ENCODE measurements around the gene GALNT2.

The GALNT2 gene

DNA sequence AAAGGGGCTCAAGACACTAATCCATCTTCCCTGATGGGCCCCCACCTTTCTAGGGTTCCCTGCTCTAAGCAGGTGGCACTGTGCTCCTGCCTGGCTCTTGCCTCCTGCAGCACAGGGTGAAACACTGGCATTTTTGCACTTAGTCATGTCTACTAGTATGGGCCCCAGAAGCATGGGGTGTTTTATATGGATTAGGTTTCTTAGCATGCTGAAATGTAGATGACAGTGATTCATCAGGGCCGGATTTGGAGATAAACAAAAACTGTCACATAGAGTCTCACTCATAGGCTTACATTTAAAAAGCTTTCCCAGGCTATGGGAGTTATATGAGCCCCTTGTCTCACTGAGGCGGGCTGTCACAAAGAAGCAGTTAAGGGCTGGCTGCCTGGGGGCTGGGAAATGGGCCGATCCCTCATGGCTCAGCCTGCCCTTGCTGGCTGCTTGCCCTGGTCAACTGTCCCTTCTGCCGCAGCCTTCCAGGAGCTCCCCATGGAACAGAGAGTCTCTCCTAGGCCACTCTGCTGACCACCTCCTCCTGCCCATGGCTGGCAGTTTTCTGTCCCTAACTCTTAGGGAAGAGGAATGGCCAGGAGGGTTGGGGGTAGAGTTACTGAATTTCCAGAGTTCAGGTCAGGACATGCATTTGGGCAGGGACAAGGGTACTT lies 6.5 kb downstream of the GALNT2 start:
- DNase-seq = no peak

DNA sequence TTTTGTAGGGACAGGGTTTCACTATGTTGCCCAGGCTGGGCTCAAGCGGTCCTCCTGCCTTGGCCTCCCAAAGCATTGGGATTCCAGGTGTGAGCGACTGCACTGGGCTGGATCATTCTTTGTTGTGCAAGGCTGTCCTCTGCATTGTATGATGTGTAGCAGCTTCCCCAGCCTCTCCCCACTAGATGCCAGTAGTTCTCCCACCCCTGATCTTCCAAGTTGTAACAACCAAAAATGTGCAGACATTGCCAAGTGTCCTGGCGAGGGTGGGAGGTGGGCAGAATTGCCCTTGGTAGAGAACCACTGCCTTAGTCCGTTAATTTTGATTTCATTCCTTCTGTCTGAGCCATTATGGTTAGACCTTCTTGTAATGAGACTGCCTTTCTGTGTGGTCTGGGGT lies 7.2 kb downstream of the GALNT2 start:
- no peak for DNase-seq

DNA sequence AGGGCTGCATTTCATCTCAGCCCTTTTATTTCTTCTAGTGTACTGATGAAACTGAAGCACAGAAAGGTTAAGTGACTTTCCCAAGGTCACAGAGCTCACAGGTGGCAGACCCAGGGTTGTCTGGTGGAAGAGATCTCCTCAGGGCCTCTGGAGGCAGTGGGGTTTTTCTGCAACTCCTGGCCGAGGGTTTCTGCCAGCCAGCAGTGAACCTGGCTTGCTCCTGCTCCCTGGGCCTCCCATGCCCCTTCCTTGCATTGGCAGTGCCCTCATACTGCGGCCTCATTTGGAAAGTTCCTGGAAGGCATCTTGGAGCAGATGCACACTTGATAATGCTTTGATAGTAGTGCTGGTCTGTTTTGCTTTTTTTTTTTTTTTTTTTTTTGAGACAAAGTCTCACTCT lies 7.7 kb downstream of the GALNT2 start:
- no peak for DNase-seq

DNA sequence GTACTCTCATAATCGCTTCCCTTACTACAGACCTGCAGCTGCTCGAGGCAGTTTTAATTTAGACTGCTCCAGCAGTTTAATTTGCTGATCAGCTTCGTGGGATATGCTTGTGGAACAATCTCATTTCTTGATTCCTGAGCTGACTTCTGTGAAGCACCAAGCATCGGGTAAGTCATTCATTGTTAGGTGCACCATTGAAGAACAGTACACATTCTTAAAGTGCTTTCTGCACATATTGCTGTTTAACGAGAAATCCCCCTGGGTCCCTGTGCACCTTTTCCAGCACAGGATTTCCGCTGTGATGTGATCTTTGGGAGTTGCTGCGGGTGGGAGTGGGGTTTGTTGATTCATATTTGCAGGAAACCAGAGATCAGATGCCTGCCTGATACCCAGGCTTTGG lies 9.1 kb downstream of the GALNT2 start:
- no peak for DNase-seq

DNA sequence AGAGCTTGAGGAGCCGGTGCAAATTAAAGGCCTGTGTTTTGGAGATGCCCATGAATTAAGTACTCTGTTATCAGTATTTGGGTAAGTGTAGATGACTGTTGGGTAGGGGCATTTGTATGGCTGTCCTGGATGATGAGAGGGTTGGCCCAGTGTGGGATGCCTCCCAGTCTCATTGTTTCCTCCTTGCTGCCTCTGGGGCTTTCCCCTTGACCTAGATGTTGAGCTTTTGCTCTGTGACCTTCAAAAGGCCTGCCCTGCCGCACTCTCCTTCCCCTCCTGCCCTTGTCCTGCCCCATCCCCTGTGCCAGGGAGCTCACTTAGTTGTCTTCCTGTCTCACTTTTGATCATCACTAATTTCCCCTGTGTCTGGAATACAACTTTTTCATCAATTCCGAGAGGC lies 10.0 kb downstream of the GALNT2 start:
- no peak for DNase-seq

DNA sequence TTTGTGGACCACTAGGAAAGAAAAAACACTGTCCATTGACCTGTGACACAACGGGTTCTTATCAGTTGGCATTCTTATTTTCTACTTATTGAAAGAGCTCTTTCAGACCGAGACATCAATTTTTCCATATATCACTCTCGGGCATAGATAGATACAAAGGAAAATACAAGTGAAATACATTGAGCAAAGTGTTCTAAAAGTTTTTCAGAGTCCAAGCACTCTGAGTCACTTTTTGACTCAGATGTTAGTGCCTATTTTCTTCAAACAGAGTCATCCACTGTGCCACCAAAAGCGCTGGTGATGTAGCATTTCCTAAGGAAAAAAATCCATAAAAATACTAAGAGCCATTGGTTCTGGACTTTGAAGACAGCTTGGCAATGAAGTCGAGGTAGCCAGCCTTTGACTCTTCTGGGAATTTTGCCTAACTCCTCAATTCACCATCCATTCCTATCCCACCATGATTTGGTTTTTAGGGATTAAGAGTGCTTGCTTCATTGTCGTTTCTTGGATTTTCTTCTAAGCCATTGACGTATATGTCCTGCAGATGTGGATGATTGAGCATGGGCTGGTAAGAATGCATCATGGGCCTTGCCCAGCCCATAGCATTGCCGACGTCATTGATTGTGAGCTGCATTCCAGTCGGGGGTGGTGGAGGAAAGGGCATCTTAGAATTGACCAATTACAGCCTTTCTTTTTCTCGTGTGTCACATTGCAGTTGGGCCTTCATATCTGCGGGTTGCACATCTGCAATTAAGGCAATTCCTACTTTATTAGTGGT lies 10.6 kb downstream of the GALNT2 start:
- no peak for DNase-seq

DNA sequence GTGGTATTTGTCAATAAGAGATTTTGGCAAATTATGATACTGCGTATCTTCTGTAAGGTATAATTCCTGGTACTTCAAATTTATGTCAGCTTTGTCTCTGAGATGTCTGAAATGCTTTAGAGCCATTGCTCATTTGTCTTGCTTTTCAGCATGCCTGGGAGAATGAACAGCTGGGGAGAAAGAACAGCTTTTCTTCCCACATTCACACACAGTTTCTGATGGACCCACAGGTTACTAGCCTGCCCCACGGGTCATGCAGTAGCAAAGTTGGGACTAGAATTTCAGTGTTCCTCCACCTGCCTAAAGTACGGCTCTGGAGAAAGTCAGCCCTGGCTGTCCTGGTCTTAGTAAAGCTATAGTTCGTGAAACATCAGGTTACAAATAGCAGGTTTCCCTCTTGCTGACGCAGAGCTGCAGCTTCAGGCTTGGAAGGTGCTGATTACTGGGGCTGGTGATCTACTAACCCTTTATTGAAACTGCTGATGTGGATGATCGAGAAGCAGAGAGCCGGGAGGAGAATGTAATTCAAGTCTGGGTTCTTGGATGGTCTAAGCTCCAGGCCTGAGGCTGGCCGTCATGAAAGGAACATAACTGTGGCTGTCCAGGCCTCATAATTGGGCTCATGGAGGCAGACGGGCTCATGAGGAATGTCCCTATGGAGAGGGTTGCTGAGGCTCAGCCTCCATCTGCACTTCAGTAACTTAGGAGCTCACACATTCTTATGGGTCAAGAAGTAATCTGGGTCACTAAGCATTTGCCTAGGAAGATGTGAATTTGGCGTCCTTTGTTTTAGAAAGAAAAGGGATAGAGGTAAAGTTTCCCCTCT lies 12.4 kb downstream of the GALNT2 start:
- no peak for DNase-seq

DNA sequence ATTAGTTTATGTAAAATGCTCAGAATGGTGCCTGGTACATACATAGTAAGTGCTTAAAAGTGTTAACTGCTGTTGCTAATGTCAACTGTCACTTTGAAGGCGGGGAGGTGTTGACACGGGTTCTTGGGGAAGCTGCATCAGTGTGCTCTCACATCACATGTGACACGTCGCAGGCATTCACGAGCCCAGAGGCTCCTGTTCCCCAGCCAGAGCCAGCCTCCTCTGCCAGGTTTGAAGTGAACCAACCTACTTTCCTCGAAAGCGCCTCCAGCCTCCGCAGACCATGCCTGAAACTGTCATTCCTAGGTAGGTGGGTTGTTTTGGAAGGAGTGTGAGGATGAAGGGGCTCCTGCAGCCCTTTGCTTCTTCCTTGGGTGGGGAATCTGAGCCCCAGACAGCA lies 13.8 kb downstream of the GALNT2 start:
- no peak for DNase-seq

DNA sequence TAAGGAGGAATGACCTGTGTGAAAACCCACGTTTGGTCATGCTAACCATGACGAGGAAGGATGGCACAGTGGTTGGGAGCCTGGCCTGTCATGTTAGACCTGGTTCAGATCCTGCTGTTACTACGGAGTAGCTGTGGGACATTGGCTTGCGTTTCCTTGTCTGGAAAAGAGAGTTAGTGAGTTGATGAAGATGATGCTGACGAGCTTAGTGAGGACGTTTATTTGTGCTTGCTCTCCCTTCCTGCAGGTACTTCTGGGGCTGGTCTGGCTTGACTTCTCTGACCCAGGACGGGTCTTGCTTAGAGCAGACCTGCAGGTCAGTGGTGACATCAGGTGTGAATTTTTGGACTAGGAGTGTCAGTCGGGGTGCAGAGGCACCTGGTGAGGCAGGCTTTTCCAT lies 14.7 kb downstream of the GALNT2 start:
- no peak for DNase-seq

DNA sequence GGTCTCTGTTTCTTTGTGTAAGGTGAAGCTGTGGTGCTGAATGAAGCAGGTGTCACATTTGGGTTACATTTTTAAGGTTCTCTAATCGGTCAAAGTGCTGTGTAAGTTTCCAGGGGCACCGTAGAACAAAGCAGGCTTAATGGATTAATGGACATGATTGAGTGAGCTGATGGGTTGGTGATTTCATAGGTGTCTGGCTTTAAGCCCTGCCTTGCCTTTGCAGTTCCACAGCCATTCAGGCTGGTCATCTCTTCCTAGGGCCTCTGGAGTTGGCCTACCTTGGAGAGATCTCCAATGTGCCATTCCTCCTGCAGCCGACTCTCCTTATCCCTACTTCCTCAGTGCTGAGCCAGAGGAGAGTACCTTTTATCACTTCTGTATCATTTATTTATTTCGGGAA lies 15.2 kb downstream of the GALNT2 start:
- DNase-seq = no peak

DNA sequence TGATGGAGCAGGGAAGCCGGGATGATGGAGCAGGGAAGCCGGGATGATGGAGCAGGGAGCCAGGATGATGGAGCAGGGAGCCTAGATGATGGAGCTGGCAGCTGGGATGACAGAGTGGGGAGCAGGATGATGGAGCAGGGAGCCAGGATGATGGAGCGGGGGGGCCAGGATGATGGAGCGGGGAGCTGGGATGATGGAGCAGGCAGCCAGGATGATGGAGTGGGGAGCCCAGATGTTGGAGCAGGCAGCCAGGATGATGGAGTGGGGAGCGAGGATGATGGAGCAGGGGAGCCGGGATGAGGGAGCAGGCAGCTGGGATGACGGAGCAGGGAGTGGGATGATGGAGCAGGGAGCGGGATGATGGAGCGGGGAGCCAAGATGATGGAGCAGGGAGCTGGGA lies 16.0 kb downstream of the GALNT2 start:
- no peak for DNase-seq

DNA sequence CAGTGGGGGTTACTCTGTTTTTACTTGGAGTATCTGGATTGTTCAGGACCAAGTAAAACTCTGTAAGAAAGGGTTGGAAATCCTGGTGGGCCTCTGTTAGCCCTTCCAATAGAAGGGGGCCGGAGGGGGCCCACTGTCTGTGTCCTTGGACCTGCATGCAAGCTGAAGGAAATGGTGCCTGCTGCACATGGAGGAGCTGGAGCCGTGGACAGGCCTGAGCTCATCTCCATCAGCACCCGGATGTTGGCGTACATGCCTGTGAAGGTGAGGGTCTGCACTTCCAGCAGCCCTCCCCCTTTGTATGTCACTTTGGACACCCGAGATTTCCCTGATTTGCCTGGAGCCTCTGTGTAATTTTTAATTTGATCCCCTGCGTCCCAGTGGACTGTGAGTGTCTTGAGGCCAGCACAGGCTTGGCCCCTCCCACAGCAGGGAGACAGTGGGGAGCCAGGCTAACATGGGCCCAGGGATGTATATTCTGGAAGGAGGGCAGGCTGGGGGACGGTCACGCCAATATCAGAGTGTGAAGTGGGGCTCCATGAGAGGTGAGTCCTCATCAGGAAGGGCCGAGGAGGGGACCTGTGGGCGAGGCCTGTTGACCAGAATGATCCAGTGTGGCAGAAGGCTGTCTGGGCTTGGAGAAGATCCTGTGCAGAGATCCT lies 16.8 kb downstream of the GALNT2 start:
- no peak for DNase-seq

DNA sequence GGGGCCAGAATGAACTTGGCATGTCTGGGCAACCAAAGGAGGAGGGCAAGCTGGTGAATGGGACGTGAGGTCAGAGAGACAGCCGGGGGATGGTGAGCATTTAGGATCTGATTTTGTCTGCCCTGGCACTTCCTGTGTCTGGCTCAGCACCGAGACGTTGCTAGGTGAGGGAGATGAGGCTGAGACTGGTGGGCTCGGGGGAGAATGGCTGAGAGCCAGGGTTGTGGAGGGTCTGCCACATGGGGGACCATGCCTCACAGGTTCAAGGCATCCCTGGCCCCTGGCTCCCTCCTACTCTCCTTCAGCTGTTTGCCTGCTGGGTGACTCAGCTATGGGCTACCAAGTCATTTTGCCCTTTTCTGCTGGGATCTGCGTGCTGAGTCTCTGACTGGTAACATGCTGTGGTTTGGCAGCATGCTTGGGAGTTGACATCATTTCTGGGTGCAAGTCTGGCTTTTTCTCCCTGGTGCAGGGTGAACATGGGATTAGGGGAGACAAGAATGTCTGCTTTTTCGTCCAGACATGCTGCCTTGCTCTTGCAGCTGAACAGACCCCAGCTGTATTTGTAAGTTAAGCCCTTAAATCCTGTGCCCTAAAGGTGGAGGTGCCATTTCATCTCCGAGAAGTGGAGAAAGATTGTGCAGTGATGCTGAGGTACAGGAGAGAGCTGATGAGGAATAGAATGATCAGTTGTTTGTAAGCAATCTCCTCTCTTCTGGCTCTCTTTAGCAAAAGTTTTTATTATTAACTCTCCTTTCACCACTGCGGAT lies 17.6 kb downstream of the GALNT2 start:
- no peak for DNase-seq

DNA sequence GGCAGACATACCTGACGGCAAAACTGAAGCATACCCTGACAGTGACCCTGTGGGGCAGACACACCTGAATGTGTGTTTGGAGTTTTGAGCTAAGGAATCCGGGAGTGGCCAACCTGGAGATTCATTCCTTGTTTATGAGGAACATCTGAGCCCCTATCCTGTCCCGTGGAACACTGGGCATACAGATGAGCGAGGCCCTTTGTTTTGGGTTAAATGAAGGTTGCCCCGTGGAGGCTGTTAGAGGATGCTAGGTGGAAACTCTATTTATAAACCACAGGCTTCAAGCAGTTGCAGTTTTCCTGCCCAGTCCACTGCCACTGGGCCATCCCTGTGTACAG lies 18.1 kb downstream of the GALNT2 start:
- DNase-seq = no peak

DNA sequence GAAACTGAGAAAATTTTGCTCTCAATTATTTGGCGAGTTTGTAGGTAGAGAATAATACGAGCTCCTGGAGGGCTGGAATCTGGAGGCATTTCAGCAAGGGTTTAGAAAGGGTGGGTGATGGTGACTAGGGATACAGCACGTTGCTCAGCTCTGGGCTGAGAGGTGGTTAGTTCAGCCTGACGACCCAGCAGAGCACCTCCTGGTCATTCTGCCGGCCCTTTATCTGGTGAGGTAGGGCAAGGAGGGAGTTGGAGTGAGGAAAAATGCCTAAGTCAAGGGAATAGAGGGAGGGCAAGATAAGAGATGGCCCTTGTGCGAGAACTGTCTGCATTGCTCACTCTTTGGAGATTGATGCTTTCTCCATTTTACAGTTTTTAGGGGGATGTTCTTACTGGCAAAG lies 19.1 kb downstream of the GALNT2 start:
- DNase-seq = no peak

DNA sequence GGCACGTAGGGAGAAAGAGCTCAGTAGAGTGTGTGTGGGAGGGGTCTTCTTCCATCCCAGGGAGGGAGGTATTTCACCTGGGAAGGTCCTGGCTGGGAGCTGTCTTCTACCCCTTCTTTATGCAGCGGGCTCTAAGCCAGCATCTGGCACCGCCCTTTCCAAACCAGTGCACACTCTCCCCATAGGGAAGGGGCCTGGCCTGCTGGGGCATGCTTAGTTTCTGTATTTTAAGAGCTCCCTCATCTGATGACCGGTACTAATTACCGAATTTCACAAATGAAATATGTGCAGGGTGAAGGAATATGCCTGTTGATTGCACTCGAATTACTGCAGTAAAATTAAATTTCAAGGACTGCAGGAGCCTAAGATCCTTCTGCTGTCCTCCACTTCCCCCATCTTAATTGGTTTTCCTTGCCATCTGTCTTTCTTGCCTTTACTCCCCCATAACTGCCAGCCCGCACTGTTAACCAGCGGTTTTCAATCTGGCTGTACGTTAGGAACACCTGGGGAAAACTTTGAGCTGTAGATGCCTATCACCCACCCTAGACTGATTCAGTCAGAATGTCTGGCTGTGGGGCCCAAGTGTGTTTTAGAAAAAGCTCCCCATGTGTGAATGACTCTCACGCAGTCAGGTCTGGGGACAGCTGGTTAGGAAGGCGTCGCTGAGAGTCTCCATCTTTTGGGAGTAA lies 20.1 kb downstream of the GALNT2 start:
- DNase-seq = peak; percentile 87

DNA sequence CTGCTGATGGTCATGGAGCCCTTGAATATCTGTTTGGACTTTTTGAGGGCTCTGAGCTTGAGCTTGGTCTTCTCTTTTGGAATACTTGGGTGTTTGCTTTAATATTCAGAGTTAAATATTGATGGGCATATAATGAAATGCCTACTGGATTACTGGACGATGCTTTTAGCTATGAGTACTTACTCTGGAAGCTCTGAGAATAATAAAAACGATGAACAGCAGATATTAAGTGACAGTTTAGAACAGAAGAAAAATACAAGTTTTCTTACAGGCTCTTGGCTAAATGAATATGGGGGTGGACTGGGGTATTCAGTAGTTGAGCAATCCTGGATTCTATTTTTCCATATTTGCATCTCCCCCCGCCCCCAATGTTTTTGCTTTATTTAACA lies 20.7 kb downstream of the GALNT2 start:
- no peak for DNase-seq

DNA sequence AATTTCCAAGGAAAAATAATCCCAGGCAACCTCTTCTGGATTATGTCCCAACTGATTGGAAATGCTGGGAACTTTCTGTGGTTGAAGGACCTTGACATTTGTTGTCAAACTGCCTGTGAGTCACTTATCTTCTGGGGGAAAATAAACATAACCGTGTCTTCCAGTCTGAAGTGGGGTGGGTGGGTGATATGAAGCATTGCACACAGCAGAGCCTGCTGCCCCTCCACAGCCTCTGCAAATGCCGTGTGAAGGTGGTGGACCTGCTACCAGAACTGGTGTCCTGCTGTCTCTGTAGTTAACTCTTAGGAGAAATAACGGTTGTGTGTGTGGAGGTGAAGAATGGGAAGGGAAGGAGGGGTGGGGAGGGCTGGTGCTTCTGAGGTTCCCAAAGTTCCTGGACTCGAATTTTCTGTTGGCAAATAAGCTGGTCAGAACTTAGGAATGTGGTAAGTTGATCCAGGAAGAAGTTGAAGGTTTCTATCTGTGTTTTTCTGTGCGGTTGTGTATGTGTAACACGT lies 23.2 kb downstream of the GALNT2 start:
- no peak for DNase-seq

DNA sequence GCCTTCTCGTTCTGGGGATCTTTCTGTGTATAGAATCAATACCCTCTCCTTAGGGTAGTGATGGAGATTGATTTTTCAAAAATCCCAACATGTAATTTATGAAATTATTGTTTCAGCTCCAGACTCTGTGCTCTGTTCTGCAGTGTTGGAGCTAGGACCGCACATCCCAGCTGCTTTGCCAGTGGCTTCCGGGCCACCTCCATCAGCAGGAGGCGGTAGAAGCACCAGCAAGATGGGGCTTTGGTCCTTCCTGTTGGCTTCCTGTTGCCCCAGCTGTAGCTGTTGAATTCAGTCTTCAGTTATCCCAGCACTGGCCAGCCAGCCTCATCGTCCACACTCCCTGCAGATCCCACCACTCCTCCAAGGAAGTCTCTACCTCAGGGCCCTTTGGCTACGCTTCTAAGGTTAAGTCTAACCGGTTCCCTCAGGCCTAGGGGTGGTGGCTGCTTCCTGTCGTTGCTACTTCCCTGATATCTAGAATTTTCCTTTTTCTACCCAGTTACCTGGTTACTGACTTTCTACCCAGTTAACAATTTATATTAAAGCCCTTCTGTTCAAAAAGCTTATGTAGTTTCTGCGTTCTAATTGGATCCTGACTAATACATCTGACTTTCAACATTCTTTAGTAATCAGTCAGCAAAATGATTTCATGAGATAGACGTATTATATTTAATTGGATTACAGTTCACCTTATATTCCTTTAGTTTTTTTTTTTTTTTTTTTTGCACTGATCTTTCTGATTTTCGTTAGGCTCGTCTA lies 24.6 kb downstream of the GALNT2 start:
- DNase-seq = no peak

DNA sequence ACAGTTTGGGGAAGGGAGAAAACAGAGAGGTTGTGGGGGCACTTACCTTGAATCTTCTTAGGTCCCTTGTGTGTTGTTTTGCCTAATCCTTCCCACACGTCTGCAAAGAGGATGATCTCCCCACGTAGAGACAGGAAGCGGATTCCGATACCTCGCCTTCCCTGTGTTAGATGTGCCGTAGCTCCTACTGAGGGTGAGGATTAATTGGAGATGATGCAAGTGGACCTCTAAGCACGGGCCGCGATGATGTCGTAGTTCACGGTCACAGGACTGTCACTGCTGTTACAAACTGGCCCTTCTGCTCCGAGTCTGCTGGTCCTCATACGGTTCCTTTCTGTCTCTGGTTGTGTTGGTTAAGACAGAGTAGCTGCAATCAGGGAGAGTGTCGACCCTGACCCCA lies 27.7 kb downstream of the GALNT2 start:
- DNase-seq = no peak

DNA sequence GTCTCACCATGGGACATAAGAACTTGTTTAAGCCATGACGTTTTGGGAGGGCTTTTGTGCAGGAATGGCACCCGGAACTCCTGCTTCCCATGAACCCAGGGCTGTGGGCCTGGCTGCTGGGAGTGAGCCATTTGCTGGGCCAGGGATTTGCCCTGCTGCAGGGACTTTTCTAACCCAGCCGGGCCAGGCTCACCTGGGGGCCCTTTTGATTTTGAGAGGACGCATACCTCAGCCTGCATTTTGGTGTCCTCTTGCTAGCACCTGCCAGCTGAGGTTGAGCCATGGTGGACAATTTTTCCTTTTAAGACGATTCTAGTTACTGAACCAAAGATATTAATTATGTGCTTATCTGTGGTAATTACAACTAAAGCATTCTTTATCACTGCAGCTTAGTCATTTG lies 28.9 kb downstream of the GALNT2 start:
- DNase-seq = no peak
